IMR-90 (cell line): ENCODE measurements around the gene CD163L1. TPM values are rescaled to one million over a fixed set of nuclear protein-coding genes. Genes with fewer than 3 reads are reported as not detected.

Experiments used
- ATAC-seq: fragments of 200-7000 bp; cut with Tn5 transposase; 2 replicates; pipeline ENCODE4 v1.9.1; 2020; ENCODE audit warnings: low read depth, mild to moderate bottlenecking, moderate library complexity
- BruUV-seq: library from RNA; stranded (reverse); fragments of 400-500 nt; replicated peaks from 2 replicates; lab custom pipeline; 2021; lab: Mats Ljungman, UMichigan
- CTCF ChIA-PET: fragments of 300-600 bp; formaldehyde crosslinking; extraction: SDS; loops from one replicate; lab custom pipeline; 2021; ENCODE audit warnings: antibody characterized with exemption; lab: Yijun Ruan, JAX
- POLR2A ChIA-PET: fragments of 300-600 bp; sonication (Branson Sonifier 250); formaldehyde crosslinking; loops from one replicate; lab custom pipeline; 2022; ENCODE audit warnings: antibody characterized with exemption; ENCODE audit not compliant: unreplicated experiment; lab: Charles Lee
- DNase-seq: peaks from one replicate; pipeline ENCODE4 v3.0.0; 2013
- H2AFZ ChIP-seq: replicated peaks from 2 replicates; pipeline ENCODE3; 2013; ENCODE audit warnings: low read length, mild to moderate bottlenecking; ENCODE audit not compliant: poor library complexity
- H2AK5ac ChIP-seq: 2 replicates; pipeline ENCODE4 v1.6.1; 2013; ENCODE audit warnings: low read depth, low read length, inconsistent platforms
- H2AK9ac ChIP-seq: replicated peaks from 2 replicates; pipeline ENCODE3; 2013; ENCODE audit warnings: mild to moderate bottlenecking, low read depth, low read length, moderate library complexity; ENCODE audit not compliant: poor library complexity
- H2BK120ac ChIP-seq: 2 replicates; pipeline ENCODE4 v1.6.1; 2013; ENCODE audit warnings: low read depth, low read length, inconsistent platforms
- H2BK15ac ChIP-seq: 3 replicates; pipeline ENCODE4 v1.6.1; 2013; ENCODE audit warnings: low read depth, low read length, inconsistent platforms
- H2BK20ac ChIP-seq: 2 replicates; pipeline ENCODE4 v1.6.1; 2013; ENCODE audit warnings: low read depth, mild to moderate bottlenecking, inconsistent platforms, low read length, moderate library complexity
- H2BK5ac ChIP-seq: 2 replicates; pipeline ENCODE4 v1.6.1; 2013; ENCODE audit warnings: mild to moderate bottlenecking, low read depth, low read length, inconsistent platforms; ENCODE audit not compliant: poor library complexity, severe bottlenecking
- H3K14ac ChIP-seq: replicated peaks from 2 replicates; pipeline ENCODE4 v1.6.1; 2013; ENCODE audit warnings: low read depth, low read length, inconsistent platforms
- H3K18ac ChIP-seq: 2 replicates; pipeline ENCODE4 v1.6.1; 2013; ENCODE audit warnings: low read depth, low read length, control low read depth
- H3K23ac ChIP-seq: 2 replicates; pipeline ENCODE4 v1.6.1; 2013; ENCODE audit warnings: low read depth, low read length, inconsistent platforms
- H3K27ac ChIP-seq: 2 replicates; pipeline ENCODE4 v1.5.1; 2013; ENCODE audit warnings: mild to moderate bottlenecking, control low read depth, low read length; ENCODE audit not compliant: insufficient read depth
- H3K27me3 ChIP-seq: 2 replicates; pipeline ENCODE4 v1.6.1; 2013; ENCODE audit warnings: low read length; ENCODE audit not compliant: control insufficient read depth, insufficient read depth
- H3K36me3 ChIP-seq: 2 replicates; pipeline ENCODE4 v1.6.1; 2013; ENCODE audit warnings: low read length, mixed read lengths; ENCODE audit not compliant: control insufficient read depth, insufficient read depth
- H3K4ac ChIP-seq: 2 replicates; pipeline ENCODE4 v1.6.1; 2013; ENCODE audit warnings: low read depth, low read length, inconsistent platforms
- H3K4me1 ChIP-seq: 2 replicates; pipeline ENCODE4 v1.6.1; 2013; ENCODE audit warnings: low read length, mixed read lengths; ENCODE audit not compliant: control insufficient read depth, insufficient read depth
- H3K4me2 ChIP-seq: 2 replicates; pipeline ENCODE4 v1.6.1; 2013; ENCODE audit warnings: low read depth, mild to moderate bottlenecking, control low read depth, low read length, moderate library complexity
- H3K4me3 ChIP-seq: 2 replicates; pipeline ENCODE4 v1.5.1; 2013; ENCODE audit warnings: low read depth, mild to moderate bottlenecking, control low read depth, low read length, moderate library complexity; ENCODE audit not compliant: insufficient read depth
- H3K56ac ChIP-seq: 2 replicates; pipeline ENCODE4 v1.6.1; 2013; ENCODE audit warnings: low read length, inconsistent platforms; ENCODE audit not compliant: insufficient read depth; ENCODE audit errors: extremely low read depth
- H3K79me1 ChIP-seq, 2 experiments: 2 replicates each; pipeline ENCODE4 v1.6.1; 2013; ENCODE audit warnings: low read length in 2 of 2, inconsistent platforms in 1 of 2, low read depth in 1 of 2
- H3K9ac ChIP-seq: 2 replicates; pipeline ENCODE4 v1.6.1; 2013; ENCODE audit warnings: low read depth, low read length, control low read depth
- H3K9me1 ChIP-seq: 2 replicates; pipeline ENCODE4 v1.6.1; 2013; ENCODE audit warnings: low read length, inconsistent platforms; ENCODE audit not compliant: insufficient read depth
- H3K9me3 ChIP-seq: 2 replicates; pipeline ENCODE4 v1.6.1; 2013; ENCODE audit warnings: low read length; ENCODE audit not compliant: control insufficient read depth, insufficient read depth
- H4K20me1 ChIP-seq: 2 replicates; pipeline ENCODE4 v1.6.1; 2013; ENCODE audit warnings: low read length, inconsistent platforms; ENCODE audit not compliant: insufficient read depth
- H4K5ac ChIP-seq: 2 replicates; pipeline ENCODE4 v1.6.1; 2013; ENCODE audit warnings: mild to moderate bottlenecking, low read depth, low read length, control low read depth
- H4K8ac ChIP-seq, 2 experiments: 2 replicates each; pipeline ENCODE4 v1.6.1; 2013; ENCODE audit warnings: low read depth in 2 of 2, low read length in 2 of 2, control low read depth in 1 of 2, inconsistent platforms in 1 of 2
- H4K91ac ChIP-seq: 2 replicates; pipeline ENCODE4 v1.6.1; 2013; ENCODE audit warnings: low read depth, low read length, inconsistent platforms; ENCODE audit not compliant: insufficient read depth
- BHLHE40 ChIP-seq: fragments of 150-350 bp; IDR thresholded peaks from 2 replicates; pipeline ENCODE4 v1.6.1; 2016; ENCODE audit warnings: mild to moderate bottlenecking, low read depth, low read length
- CEBPB ChIP-seq: IDR thresholded peaks from 2 replicates; pipeline ENCODE4 v1.6.1; 2012; ENCODE audit warnings: low read depth, low read length, improper control_type of control experiment
- CHD1 ChIP-seq: IDR thresholded peaks from 2 replicates; pipeline ENCODE4 v1.6.1; 2012; ENCODE audit warnings: low read depth, low read length, improper control_type of control experiment
- MAFK ChIP-seq: IDR thresholded peaks from 2 replicates; pipeline ENCODE4 v1.6.1; 2012; ENCODE audit warnings: low read depth, low read length, improper control_type of control experiment
- MXI1 ChIP-seq: IDR thresholded peaks from 2 replicates; pipeline ENCODE4 v1.6.1; 2012; ENCODE audit warnings: low read depth, mild to moderate bottlenecking, low read length, moderate library complexity, borderline replicate concordance
- NFE2L2 ChIP-seq: fragments of 150-350 bp; IDR thresholded peaks from 2 replicates; pipeline ENCODE4 v1.6.1; 2016; ENCODE audit warnings: low read depth, mild to moderate bottlenecking, low read length
- WGBS, 2 experiments: methylation state at CpG; one replicate each; pipeline versions ENCODE4 v1.1.5 to v1.1.7; 2013; ENCODE audit warnings: missing lambda C conversion rate in 2 of 2; ENCODE audit not compliant: insufficient read length in 1 of 2; ENCODE audit errors: extremely low coverage in 2 of 2; 5-methylcytosine and 5-hydroxymethylcytosine counted together
- dilution Hi-C: fragments of 300-500 bp; cut with HindIII; formaldehyde crosslinking; loops from one replicate; pipeline ENCODE4 v1.14.3; 2018; ENCODE audit warnings: low sequenced_read_pairs; ENCODE audit not compliant: unreplicated experiment
- in situ Hi-C: fragments of 300-500 bp; cut with MboI; formaldehyde crosslinking; loops from 3 replicates; pipeline ENCODE4 v1.14.3; 2019; ENCODE audit warnings: low sequenced_read_pairs, inconsistent platforms, mixed read lengths
- intact Hi-C: fragments of 100-400 bp; cut with micrococcal nuclease; formaldehyde crosslinking; loops from 2 replicates; pipeline ENCODE4 v1.10.0; 2022
- polyA plus RNA-seq, 3 experiments: library from polyadenylated mRNA; depleted of rRNA; stranded (reverse); fragments of >200 nt; gene quantifications; 2 replicates each; pipeline ENCODE4 v1.2.3, GENCODE V29; 2012; ENCODE audit warnings: low replicate concordance in 1 of 3
- total RNA-seq: library from RNA; depleted of rRNA; stranded (reverse); fragments of >200 nt; gene quantifications from 2 replicates; pipeline ENCODE4 v1.2.3, GENCODE V29; 2012
- TF ChIP-seq, protein P1 (sequence below): fragments of 150-350 bp; IDR thresholded peaks from 2 replicates; pipeline ENCODE4 v1.6.1; 2017; ENCODE audit warnings: mild to moderate bottlenecking, antibody characterized with exemption, low read length, low read depth
- TF ChIP-seq, protein P2 (sequence below): fragments of 150-350 bp; IDR thresholded peaks from 2 replicates; pipeline ENCODE4 v1.6.1; 2016; ENCODE audit warnings: low read depth, mild to moderate bottlenecking, low read length, moderate library complexity, borderline replicate concordance
- TF ChIP-seq, protein P3 (sequence below): conservative IDR thresholded peaks from 2 replicates; pipeline ENCODE4 v1.5.1; 2012; ENCODE audit warnings: mild to moderate bottlenecking, low read depth, low read length, improper control_type of control experiment

The CD163L1 gene
- total and polyA plus RNA-seq, 2 of the 4 experiments (the other 2 are of a cell fraction): 0.50 to 1.6 TPM

GRCh38 chr12:7339675-7340074 is 104.3 kb downstream of the CD163L1 start:
- no peak overlapping the region for H3K27ac ChIP-seq
- H3K4me2 ChIP-seq: no peak overlapping the region
- dilution Hi-C loops: no loop called here
- H3K4ac ChIP-seq: no peak overlapping the region
- H4K5ac ChIP-seq: no peak overlapping the region
- no peak overlapping the region for H2AK9ac ChIP-seq
- no peak overlapping the region for H3K9ac ChIP-seq
- H4K8ac ChIP-seq: no peak overlapping the region
- peaks cover 1% of the 10 kb centered on the region for H3K9me3 ChIP-seq
- BruUV-seq: no TSS peak
- H3K56ac ChIP-seq: no peak overlapping the region
- POLR2A ChIA-PET: no interaction called here
- no peak overlapping the region for H3K14ac ChIP-seq
- H4K91ac ChIP-seq: no peak overlapping the region
- H3K18ac ChIP-seq: no peak overlapping the region
- in situ Hi-C loops: no loop called here
- WGBS, 2 experiments: no CpG with 5 or more reads among the region's 1 CpG
- H2AFZ ChIP-seq: no peak overlapping the region
- no peak overlapping the region for H3K4me3 ChIP-seq
- CTCF ChIA-PET: no interaction called here
- ATAC-seq (no peak), DNase-seq (no peak)
- no peak overlapping the region for H3K23ac ChIP-seq
- H2BK15ac ChIP-seq: no peak overlapping the region
- H3K79me1 ChIP-seq: no peaks in the 10 kb centered on the region
- no peaks in the 10 kb centered on the region for H3K36me3 ChIP-seq
- no peaks in the 10 kb centered on the region for H4K20me1 ChIP-seq
- intact Hi-C loops: no loop called here
- no peaks in the 10 kb centered on the region for H3K4me1 ChIP-seq
- no peaks in the 10 kb centered on the region for H3K27me3 ChIP-seq
- no peak overlapping the region for H2AK5ac ChIP-seq
- no peak overlapping the region for H2BK20ac ChIP-seq
- H2BK120ac ChIP-seq: no peak overlapping the region
- H2BK5ac ChIP-seq: no peak overlapping the region
- no peaks in the 10 kb centered on the region for H3K9me1 ChIP-seq
- TF ChIP-seq CEBPB: no peak
- TF ChIP-seq NFE2L2: no peak
- no peak for TF ChIP-seq MXI1
- no peak for TF ChIP-seq MAFK
- TF ChIP-seq CHD1: no peak
- TF ChIP-seq, protein P1, sequence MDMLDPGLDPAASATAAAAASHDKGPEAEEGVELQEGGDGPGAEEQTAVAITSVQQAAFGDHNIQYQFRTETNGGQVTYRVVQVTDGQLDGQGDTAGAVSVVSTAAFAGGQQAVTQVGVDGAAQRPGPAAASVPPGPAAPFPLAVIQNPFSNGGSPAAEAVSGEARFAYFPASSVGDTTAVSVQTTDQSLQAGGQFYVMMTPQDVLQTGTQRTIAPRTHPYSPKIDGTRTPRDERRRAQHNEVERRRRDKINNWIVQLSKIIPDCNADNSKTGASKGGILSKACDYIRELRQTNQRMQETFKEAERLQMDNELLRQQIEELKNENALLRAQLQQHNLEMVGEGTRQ: no peak
- TF ChIP-seq, protein P2, sequence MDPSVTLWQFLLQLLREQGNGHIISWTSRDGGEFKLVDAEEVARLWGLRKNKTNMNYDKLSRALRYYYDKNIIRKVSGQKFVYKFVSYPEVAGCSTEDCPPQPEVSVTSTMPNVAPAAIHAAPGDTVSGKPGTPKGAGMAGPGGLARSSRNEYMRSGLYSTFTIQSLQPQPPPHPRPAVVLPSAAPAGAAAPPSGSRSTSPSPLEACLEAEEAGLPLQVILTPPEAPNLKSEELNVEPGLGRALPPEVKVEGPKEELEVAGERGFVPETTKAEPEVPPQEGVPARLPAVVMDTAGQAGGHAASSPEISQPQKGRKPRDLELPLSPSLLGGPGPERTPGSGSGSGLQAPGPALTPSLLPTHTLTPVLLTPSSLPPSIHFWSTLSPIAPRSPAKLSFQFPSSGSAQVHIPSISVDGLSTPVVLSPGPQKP: no peak
- TF ChIP-seq BHLHE40: no peak
- TF ChIP-seq, protein P3, sequence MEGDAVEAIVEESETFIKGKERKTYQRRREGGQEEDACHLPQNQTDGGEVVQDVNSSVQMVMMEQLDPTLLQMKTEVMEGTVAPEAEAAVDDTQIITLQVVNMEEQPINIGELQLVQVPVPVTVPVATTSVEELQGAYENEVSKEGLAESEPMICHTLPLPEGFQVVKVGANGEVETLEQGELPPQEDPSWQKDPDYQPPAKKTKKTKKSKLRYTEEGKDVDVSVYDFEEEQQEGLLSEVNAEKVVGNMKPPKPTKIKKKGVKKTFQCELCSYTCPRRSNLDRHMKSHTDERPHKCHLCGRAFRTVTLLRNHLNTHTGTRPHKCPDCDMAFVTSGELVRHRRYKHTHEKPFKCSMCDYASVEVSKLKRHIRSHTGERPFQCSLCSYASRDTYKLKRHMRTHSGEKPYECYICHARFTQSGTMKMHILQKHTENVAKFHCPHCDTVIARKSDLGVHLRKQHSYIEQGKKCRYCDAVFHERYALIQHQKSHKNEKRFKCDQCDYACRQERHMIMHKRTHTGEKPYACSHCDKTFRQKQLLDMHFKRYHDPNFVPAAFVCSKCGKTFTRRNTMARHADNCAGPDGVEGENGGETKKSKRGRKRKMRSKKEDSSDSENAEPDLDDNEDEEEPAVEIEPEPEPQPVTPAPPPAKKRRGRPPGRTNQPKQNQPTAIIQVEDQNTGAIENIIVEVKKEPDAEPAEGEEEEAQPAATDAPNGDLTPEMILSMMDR: no peak
